Measurements from ENCODE around the gene GLIS1.

The GLIS1 gene

GRCh38 chr1:53634571-53634979 lies 104.4 kb downstream of the GLIS1 start:
- no peak for DNase-seq

- DNase-seq: no peak
Observed at GRCh38 chr1:53633073-53633704, 105.8 kb downstream of the GLIS1 start.

- no peak for DNase-seq
Observed at GRCh38 chr1:53631622-53632310, 107.2 kb downstream of the GLIS1 start.

- no peak for DNase-seq
Observed at GRCh38 chr1:53629101-53629691, 109.8 kb downstream of the GLIS1 start.

- no peak for DNase-seq
Observed at GRCh38 chr1:53628286-53628955, 110.5 kb downstream of the GLIS1 start.

GRCh38 chr1:53627666-53628065 lies 111.3 kb downstream of the GLIS1 start:
- no peak for DNase-seq

- DNase-seq: no peak
Observed at GRCh38 chr1:53627031-53627430, 111.9 kb downstream of the GLIS1 start.

- no peak for DNase-seq
Observed at GRCh38 chr1:53626616-53627015, 112.3 kb downstream of the GLIS1 start.

GRCh38 chr1:53625766-53626520 lies 113.0 kb downstream of the GLIS1 start:
- DNase-seq: no peak

GRCh38 chr1:53625049-53625448 lies 113.9 kb downstream of the GLIS1 start:
- DNase-seq: no peak

GRCh38 chr1:53622531-53622930 lies 116.4 kb downstream of the GLIS1 start:
- DNase-seq: no peak

GRCh38 chr1:53621144-53621543 lies 117.8 kb downstream of the GLIS1 start:
- no peak for DNase-seq

GRCh38 chr1:53620061-53620855 lies 118.7 kb downstream of the GLIS1 start:
- DNase-seq: no peak

GRCh38 chr1:53619367-53620060 lies 119.5 kb downstream of the GLIS1 start:
- no peak for DNase-seq

GRCh38 chr1:53618500-53619366 lies 120.2 kb downstream of the GLIS1 start:
- DNase-seq: no peak

GRCh38 chr1:53617851-53618499 lies 121.0 kb downstream of the GLIS1 start:
- DNase-seq: no peak

GRCh38 chr1:53617382-53617781 lies 121.6 kb downstream of the GLIS1 start:
- no peak for DNase-seq

- DNase-seq: no peak
Observed at GRCh38 chr1:53616927-53617326, 122.0 kb downstream of the GLIS1 start.

GRCh38 chr1:53616511-53616910 lies 122.5 kb downstream of the GLIS1 start:
- no peak for DNase-seq
